ENCODE results near the gene LIX1.

The LIX1 gene

GRCh38 chr5:97142521-97143254 is at the start of gene LIX1 (continued):
- TF ChIP-seq ZNF148 (tag by site-specific recombination; IDR thresholded peaks at IDR 0.05; ENCODE audit: borderline replicate concordance) (no peak), KLF16 (tag by site-specific recombination; IDR thresholded peaks at IDR 0.05) (no peak), ZNF701 (tag by site-specific recombination; IDR thresholded peaks at IDR 0.05) (no peak), ZSCAN16 (tag by site-specific recombination; IDR thresholded peaks at IDR 0.05) (no peak), ZNF202 (tag by site-specific recombination; IDR thresholded peaks at IDR 0.05; ENCODE audit: borderline replicate concordance) (no peak), ZNF140 (tag by site-specific recombination; IDR thresholded peaks at IDR 0.05) (no peak), AEBP2 (tag by site-specific recombination; IDR thresholded peaks at IDR 0.05; ENCODE audit: borderline replicate concordance) (no peak), ZNF830 (tag by site-specific recombination; IDR thresholded peaks at IDR 0.05; ENCODE audit: low read depth) (no peak), WT1 (tag by site-specific recombination; IDR thresholded peaks at IDR 0.05) (no peak), KLF9 (tag by site-specific recombination; IDR thresholded peaks at IDR 0.05; ENCODE audit: low read depth) (no peak), ZBTB11 (tag by site-specific recombination; conservative IDR thresholded peaks at IDR 0.05; ENCODE audit: low read depth) (no peak), YY1 (tag by site-specific recombination; IDR thresholded peaks at IDR 0.05) (no peak), ZNF292 (tag by site-specific recombination; IDR thresholded peaks at IDR 0.05; ENCODE audit: borderline replicate concordance, low read depth) (no peak), SP2 (tag by site-specific recombination; IDR thresholded peaks at IDR 0.05) (no peak), CTCF (tag by site-specific recombination; IDR thresholded peaks at IDR 0.05) (peak; percentile 64; the same call in 1 of the 2 replicates), ZNF175 (tag by site-specific recombination; IDR thresholded peaks at IDR 0.05) (no peak), ZNF623 (tag by site-specific recombination; IDR thresholded peaks at IDR 0.05) (no peak), ZNF133 (tag by site-specific recombination; IDR thresholded peaks at IDR 0.05) (no peak), ZNF10 (tag by site-specific recombination; IDR thresholded peaks at IDR 0.05) (no peak), ZNF335 (tag by site-specific recombination; conservative IDR thresholded peaks at IDR 0.05) (peak; percentile 87), ZNF677 (tag by site-specific recombination; IDR thresholded peaks at IDR 0.05) (no peak), ZIC2 (tag by site-specific recombination; IDR thresholded peaks at IDR 0.05) (peak; percentile 36; the same call in 1 of the 2 replicates), GLIS1 (tag by site-specific recombination; IDR thresholded peaks at IDR 0.05) (0 out of 2 replicates have a peak, but pooled peaks have one; percentile 18), TSHZ1 (tag by site-specific recombination; IDR thresholded peaks at IDR 0.05; ENCODE audit: borderline replicate concordance) (no peak), ZNF707 (tag by site-specific recombination; IDR thresholded peaks at IDR 0.05) (no peak), ZNF433 (tag by site-specific recombination; IDR thresholded peaks at IDR 0.05; ENCODE audit: low read depth) (no peak), ZNF248 (tag by site-specific recombination; IDR thresholded peaks at IDR 0.05) (no peak), EGR2 (tag by site-specific recombination; IDR thresholded peaks at IDR 0.05; ENCODE audit: low read depth) (no peak)
